CD14-positive monocyte (primary cell): Measurements from ENCODE around the gene WNT2. TPM values are rescaled to one million over a fixed set of nuclear protein-coding genes. Genes with fewer than 3 reads are reported as not detected.

Experiments
- DNase-seq, 3 donors: peaks; one replicate each; pipeline ENCODE4 v3.0.0-alpha.2; 2011 to 2022
- H2AFZ ChIP-seq: 2 replicates; pipeline ENCODE4 v1.6.0; 2012; ENCODE audit warnings: mild to moderate bottlenecking, low read depth, low read length, inconsistent platforms; ENCODE audit not compliant: insufficient read depth, poor library complexity, severe bottlenecking
- H3K27ac ChIP-seq, 2 donors: 1 replicate in 1 of 2; 2 replicates in 1 of 2; pipeline ENCODE4 v1.5.1; 2012 to 2013; ENCODE audit warnings: low read length in 2 of 2, control low read depth in 1 of 2, inconsistent platforms in 1 of 2, low read depth in 1 of 2, mild to moderate bottlenecking in 1 of 2
- H3K27me3 ChIP-seq, 2 donors: one replicate each; pipeline versions ENCODE4 v1.6.0 to v1.6.1; 2011 to 2013; ENCODE audit warnings: low read length in 2 of 2; ENCODE audit not compliant: control insufficient read depth in 2 of 2, insufficient read depth in 2 of 2
- H3K36me3 ChIP-seq, 2 donors: replicated peaks in 1 of 2; 1 replicate in 1 of 2; 2 replicates in 1 of 2; pipeline versions ENCODE4 v1.5.1 to v1.6.1; 2012 to 2013; ENCODE audit warnings: low read length in 2 of 2, control low read depth in 1 of 2, inconsistent platforms in 1 of 2, mild to moderate bottlenecking in 1 of 2; ENCODE audit not compliant: insufficient read depth in 2 of 2, control insufficient read depth in 1 of 2
- H3K4me1 ChIP-seq, 2 donors: 1 replicate in 1 of 2; 2 replicates in 1 of 2; pipeline versions ENCODE4 v1.5.1 to v1.6.1; 2012 to 2013; ENCODE audit warnings: low read length in 2 of 2, control low read depth in 1 of 2, inconsistent platforms in 1 of 2, mild to moderate bottlenecking in 1 of 2, moderate library complexity in 1 of 2; ENCODE audit not compliant: insufficient read depth in 2 of 2, control insufficient read depth in 1 of 2
- H3K4me2 ChIP-seq: replicated peaks from 2 replicates; pipeline ENCODE3; 2012; ENCODE audit warnings: low read length, moderate library complexity, mild to moderate bottlenecking; ENCODE audit not compliant: poor library complexity, severe bottlenecking; ENCODE audit errors: extremely low read depth
- H3K4me3 ChIP-seq, 3 experiments: fragments of 200-600 bp in 1 of 3; sonication (generic) in 1 of 3; replicated peaks in 1 of 3; 1 replicate in 2 of 3; 2 replicates in 1 of 3; pipeline ENCODE4 v1.5.1; 2011 to 2013; ENCODE audit warnings: low read length in 3 of 3, mild to moderate bottlenecking in 3 of 3, control low read depth in 2 of 3, low read depth in 2 of 3, inconsistent platforms in 1 of 3, moderate library complexity in 1 of 3
- H3K79me2 ChIP-seq: 2 replicates; pipeline ENCODE4 v1.6.0; 2012; ENCODE audit warnings: mild to moderate bottlenecking, control low read depth, inconsistent platforms, low read length, moderate library complexity; ENCODE audit not compliant: insufficient read depth
- H3K9ac ChIP-seq: 2 replicates; pipeline ENCODE4 v1.6.0; 2017; ENCODE audit warnings: low read length, mild to moderate bottlenecking; ENCODE audit not compliant: insufficient read depth, poor library complexity, severe bottlenecking
- H3K9me3 ChIP-seq, 2 donors: replicated peaks in 1 of 2; 1 replicate in 1 of 2; 2 replicates in 1 of 2; pipeline versions ENCODE4 v1.5.1 to v1.6.1; 2012 to 2013; ENCODE audit warnings: low read length in 2 of 2, control low read depth in 1 of 2; ENCODE audit not compliant: control insufficient read depth in 1 of 2, insufficient read depth in 1 of 2
- H4K20me1 ChIP-seq: 2 replicates; pipeline ENCODE4 v1.6.0; 2012; ENCODE audit warnings: mild to moderate bottlenecking, low read length, control low read depth, moderate library complexity; ENCODE audit not compliant: insufficient read depth
- H3K27ac Mint-ChIP-seq, 7 donors: one replicate each; pipeline ENCODE4 v1.8.0; 2020; ENCODE audit warnings: mild to moderate bottlenecking in 7 of 7, mixed read lengths in 7 of 7, moderate library complexity in 6 of 7, inconsistent platforms in 2 of 7
- H3K27me3 Mint-ChIP-seq, 3 donors: one replicate each; pipeline ENCODE4 v1.8.0; 2021 to 2022; ENCODE audit warnings: low read depth in 3 of 3, mild to moderate bottlenecking in 3 of 3, mixed read lengths in 3 of 3, moderate library complexity in 3 of 3, inconsistent platforms in 1 of 3
- H3K36me3 Mint-ChIP-seq, 2 donors: one replicate each; pipeline ENCODE4 v1.8.0; 2020; ENCODE audit warnings: mixed read lengths in 2 of 2, inconsistent platforms in 1 of 2, mild to moderate bottlenecking in 1 of 2
- H3K4me1 Mint-ChIP-seq: one replicate; pipeline ENCODE4 v1.8.0; 2020; ENCODE audit warnings: mild to moderate bottlenecking, mixed read lengths
- H3K4me3 Mint-ChIP-seq, 2 donors: one replicate each; pipeline ENCODE4 v1.8.0; 2020; ENCODE audit warnings: mild to moderate bottlenecking in 2 of 2, mixed read lengths in 2 of 2, moderate library complexity in 1 of 2
- H3K9me3 Mint-ChIP-seq, 7 donors: one replicate each; pipeline ENCODE4 v1.8.0; 2020 to 2022; ENCODE audit warnings: mixed read lengths in 7 of 7, mild to moderate bottlenecking in 6 of 7, moderate library complexity in 6 of 7, inconsistent platforms in 2 of 7
- CTCF ChIP-seq: fragments of 200-600 bp; IDR thresholded peaks from one replicate; pipeline ENCODE4 v1.8.0; 2022; ENCODE audit warnings: antibody characterized with exemption, mild to moderate bottlenecking
- WGBS: methylation state at CpG from one replicate; pipeline ENCODE4 v1.1.5; 2013; ENCODE audit warnings: missing lambda C conversion rate; ENCODE audit not compliant: insufficient coverage; 5-methylcytosine and 5-hydroxymethylcytosine counted together
- intact Hi-C, 2 donors: fragments of 100-400 bp; cut with micrococcal nuclease; formaldehyde crosslinking; loops; one replicate each; pipeline versions ENCODE4 v1.15.0 to v1.15.1; 2023
- polyA plus RNA-seq, 3 donors: library from polyadenylated mRNA; depleted of rRNA in 1 of 3; unstranded in 2 of 3; stranded (reverse) in 1 of 3; fragments of 300-500 nt in 2 of 3; fragments of >200 nt in 1 of 3; fragmentation: Illumina TruSeq in 2 of 3; gene quantifications; 1 replicate in 2 of 3; 2 replicates in 1 of 3; pipeline ENCODE4 v1.2.3, GENCODE V29; 2012 to 2021

Gene WNT2
- polyA plus RNA-seq, 3 donors = not detected

- no peak overlapping the region for H2AFZ ChIP-seq
- intact Hi-C loops = no loop called here
- H3K4me3 ChIP-seq = no peak overlapping the region
- Mint-ChIP-seq H3K4me3 (no peak overlapping the region), H3K4me1 (no peaks in the 10 kb centered on the region), H3K9me3 (peaks cover 0 to 4% (median 1%) of the 10 kb centered on the region in 7 donors), H3K27me3 (peaks cover 0 to 3% (median 2%) of the 10 kb centered on the region in 3 donors), H3K27ac (no peak overlapping the region), H3K36me3 (no peaks in the 10 kb centered on the region)
- DNase-seq = no peak
- no peaks in the 10 kb centered on the region for H3K27me3 ChIP-seq
- H3K9ac ChIP-seq = no peak overlapping the region
- H3K4me1 ChIP-seq = no peaks in the 10 kb centered on the region
- H3K4me2 ChIP-seq = no peak overlapping the region
- WGBS = no CpG with 5 or more reads among the region's 3 CpGs
- H4K20me1 ChIP-seq = no peaks in the 10 kb centered on the region
- H3K79me2 ChIP-seq = no peaks in the 10 kb centered on the region
- H3K27ac ChIP-seq = no peak overlapping the region
- TF ChIP-seq CTCF = no peak
- no peaks in the 10 kb centered on the region for H3K9me3 ChIP-seq
- no peaks in the 10 kb centered on the region for H3K36me3 ChIP-seq
These were observed 53.0 kb downstream of the WNT2 start for GRCh38 chr7:117269886-117270285.

- Histone ChIP-seq H3K4me2 (no peak overlapping the region), H3K27ac (no peak overlapping the region), H3K79me2 (no peaks in the 10 kb centered on the region), H3K4me1 (no peaks in the 10 kb centered on the region), H3K36me3 (no peaks in the 10 kb centered on the region), H3K9me3 (no peaks in the 10 kb centered on the region), H3K4me3 (no peak overlapping the region), H4K20me1 (no peaks in the 10 kb centered on the region), H3K9ac (no peak overlapping the region), H3K27me3 (no peaks in the 10 kb centered on the region), H2AFZ (no peak overlapping the region)
- H3K36me3 Mint-ChIP-seq = no peaks in the 10 kb centered on the region
- H3K9me3 Mint-ChIP-seq = peaks cover 0 to 4% (median 1%) of the 10 kb centered on the region in 7 donors
- H3K4me1 Mint-ChIP-seq = no peaks in the 10 kb centered on the region
- no peak for DNase-seq
- no peak overlapping the region for H3K4me3 Mint-ChIP-seq
- no peak for TF ChIP-seq CTCF
- intact Hi-C loops = no loop called here
- H3K27me3 Mint-ChIP-seq = peaks cover 0 to 3% (median 2%) of the 10 kb centered on the region in 3 donors
- no peak overlapping the region for H3K27ac Mint-ChIP-seq
- WGBS = 80% methylated on average over 1 of the region's 5 CpGs
These were observed 53.4 kb downstream of the WNT2 start for GRCh38 chr7:117269417-117269816.
